ENCODE measurements around the gene NALCN. TPM values are rescaled to one million over a fixed set of nuclear protein-coding genes. Genes with fewer than 3 reads are reported as not detected.
A peak's percentile ranks its signal among the peaks of the same experiment; 100 is the strongest.

NALCN gene
- total RNA-seq, 2 donors from 2014 or later, result 26.9 to 28.6 TPM

- ATAC-seq (ENCODE audit: insufficient number of reproducible peaks, low FRiP score, low read depth), result no peak
These were observed 32.7 kb downstream of the NALCN start for GRCh38 chr13:101383595-101383994.

GRCh38 chr13:101382701-101383100, 33.6 kb downstream of the NALCN start:
- Histone ChIP-seq H3K27me3 (replicated peaks; ENCODE audit: insufficient read depth) (no peaks in the 10 kb centered on the region), H3K4me1 (ENCODE audit: control insufficient read depth in 1 of 2, low read depth in 2 of 2) (peaks cover 3 to 15% of the 10 kb centered on the region in 2 donors), H3K27ac (no peak overlapping the region), H3K9me3 (no peaks in the 10 kb centered on the region), H3K4me3 (no peak overlapping the region), H3K36me3 (no peaks in the 10 kb centered on the region)
- ATAC-seq (ENCODE audit: insufficient number of reproducible peaks, low FRiP score, low read depth) (no peak), DNase-seq (ENCODE audit: low spot score) (no peak)
- no peak for TF ChIP-seq CTCF (IDR thresholded peaks at IDR 0.05)

More at GRCh38 chr13:101383595-101383994, 32.7 kb downstream of the NALCN start:
- Histone ChIP-seq H3K4me3 (no peak overlapping the region), H3K9me3 (no peaks in the 10 kb centered on the region), H3K36me3 (no peaks in the 10 kb centered on the region), H3K27me3 (replicated peaks; ENCODE audit: insufficient read depth) (no peaks in the 10 kb centered on the region), H3K4me1 (ENCODE audit: control insufficient read depth in 1 of 2, low read depth in 2 of 2) (peaks cover 3 to 15% of the 10 kb centered on the region in 2 donors), H3K27ac (no peak overlapping the region)
- TF ChIP-seq CTCF (IDR thresholded peaks at IDR 0.05), result no peak
- DNase-seq (ENCODE audit: low spot score), result no peak

GRCh38 chr13:101382086-101382485, 34.2 kb downstream of the NALCN start:
- DNase-seq (ENCODE audit: low spot score) (no peak), ATAC-seq (ENCODE audit: insufficient number of reproducible peaks, low FRiP score, low read depth) (no peak)
- H3K27me3 ChIP-seq (replicated peaks; ENCODE audit: insufficient read depth), result no peaks in the 10 kb centered on the region
- H3K4me3 ChIP-seq, result peak overlapping the region; percentile 26
- no peaks in the 10 kb centered on the region for H3K9me3 ChIP-seq
- peak overlapping the region in 1 of 2 donors; percentile 9 for H3K27ac ChIP-seq
- no peak for TF ChIP-seq CTCF (IDR thresholded peaks at IDR 0.05)
- H3K4me1 ChIP-seq (ENCODE audit: control insufficient read depth in 1 of 2, low read depth in 2 of 2), result peaks cover 3 to 15% of the 10 kb centered on the region in 2 donors
- no peaks in the 10 kb centered on the region for H3K36me3 ChIP-seq

- no peaks in the 10 kb centered on the region for H3K27me3 ChIP-seq (replicated peaks; ENCODE audit: insufficient read depth)
- H3K4me1 ChIP-seq (ENCODE audit: control insufficient read depth in 1 of 2, low read depth in 2 of 2), result no peaks in the 10 kb centered on the region
- no peak for TF ChIP-seq CTCF (IDR thresholded peaks at IDR 0.05)
- H3K4me3 ChIP-seq, result no peak overlapping the region
- peaks cover 4% of the 10 kb centered on the region for H3K36me3 ChIP-seq
- DNase-seq (ENCODE audit: low spot score) (no peak), ATAC-seq (ENCODE audit: insufficient number of reproducible peaks, low FRiP score, low read depth) (no peak)
- no peak overlapping the region for H3K27ac ChIP-seq
- no peaks in the 10 kb centered on the region for H3K9me3 ChIP-seq
These were observed 55.8 kb downstream of the NALCN start for GRCh38 chr13:101360525-101360924.

- Histone ChIP-seq H3K4me1 (ENCODE audit: control insufficient read depth in 1 of 2, low read depth in 2 of 2) (no peaks in the 10 kb centered on the region), H3K36me3 (no peaks in the 10 kb centered on the region), H3K27me3 (replicated peaks; ENCODE audit: insufficient read depth) (no peaks in the 10 kb centered on the region), H3K27ac (no peak overlapping the region), H3K9me3 (no peaks in the 10 kb centered on the region), H3K4me3 (no peak overlapping the region)
- DNase-seq (ENCODE audit: low spot score) (no peak), ATAC-seq (ENCODE audit: insufficient number of reproducible peaks, low FRiP score, low read depth) (no peak)
- TF ChIP-seq CTCF (IDR thresholded peaks at IDR 0.05), result no peak
These were observed 61.4 kb downstream of the NALCN start for GRCh38 chr13:101354895-101355294.
